Adrenal gland (tissue), 5 donors: ENCODE measurements around the gene FUT9.

Source experiments
- CTCF ChIP-seq, 6 experiments: fragments of 450-650 bp in 4 of 6; fragments of 200-600 bp in 2 of 6; sonication (generic) in 1 of 6; IDR thresholded peaks; 1 replicate in 5 of 6; 2 replicates in 1 of 6; pipeline versions ENCODE4 v1.5.1 to v1.8.0; 2016 to 2021; ENCODE audit warnings: antibody characterized with exemption in 6 of 6, mild to moderate bottlenecking in 2 of 6, moderate library complexity in 1 of 6
- POLR2A ChIP-seq, 2 donors: fragments of 450-650 bp; IDR thresholded peaks; one replicate each; pipeline ENCODE4 v1.6.1; 2017; ENCODE audit warnings: antibody characterized with exemption in 2 of 2, mild to moderate bottlenecking in 2 of 2, moderate library complexity in 1 of 2
- donor health status: DM: no; HTN: no; CAD: no.

- TF ChIP-seq CTCF (IDR thresholded peaks at IDR 0.05) (no peak), POLR2A (IDR thresholded peaks at IDR 0.05) (no peak)
Observed at GRCh38 chr6:96001891-96002575, 13.7 kb upstream of the FUT9 start.
